H1 (cell line): Measurements from ENCODE around the gene GRK3. TPM values are rescaled to one million over a fixed set of nuclear protein-coding genes. Genes with fewer than 3 reads are reported as not detected.

ENCODE experiments used
- CTCF ChIA-PET: fragments of 300-600 bp; sonication (Branson Sonifier 250); formaldehyde crosslinking; loops from one replicate; lab custom pipeline; 2021; ENCODE audit not compliant: partially characterized antibody; lab: Charles Lee
- POLR2A ChIA-PET: fragments of 300-600 bp; sonication (Branson Sonifier 250); formaldehyde crosslinking; loops from one replicate; lab custom pipeline; 2021; ENCODE audit warnings: inconsistent platforms; ENCODE audit not compliant: partially characterized antibody; lab: Charles Lee
- DNase-seq, 2 experiments: peaks; one replicate each; pipeline versions ENCODE4 v3.0.0 to v3.0.0-alpha.2; 2010 to 2022; ENCODE audit warnings: low spot score in 2 of 2, low read depth in 1 of 2, mixed read lengths in 1 of 2
- FAIRE-seq: peaks from 2 replicates; lab custom pipeline; 2011; peaks lifted over from hg19 to GRCh38; lab: Jason Lieb, UNC
- H2AFZ ChIP-seq: 2 replicates; pipeline ENCODE4 v1.8.1; 2012; ENCODE audit warnings: low read length, inconsistent platforms
- H2AK5ac ChIP-seq: 2 replicates; pipeline ENCODE4 v1.6.1; 2013; ENCODE audit warnings: low read depth, low read length
- H2BK120ac ChIP-seq: replicated peaks from 2 replicates; pipeline ENCODE3; 2013; ENCODE audit warnings: low read depth, low read length, inconsistent platforms
- H2BK12ac ChIP-seq: 2 replicates; pipeline ENCODE4 v1.6.1; 2013; ENCODE audit warnings: low read depth, low read length
- H2BK15ac ChIP-seq: 2 replicates; pipeline ENCODE4 v1.6.1; 2013; ENCODE audit warnings: low read length
- H2BK20ac ChIP-seq: 2 replicates; pipeline ENCODE4 v1.6.1; 2013; ENCODE audit warnings: low read length
- H2BK5ac ChIP-seq: 2 replicates; pipeline ENCODE4 v1.6.1; 2013; ENCODE audit warnings: low read depth, low read length
- H3K14ac ChIP-seq: 2 replicates; pipeline ENCODE4 v1.6.1; 2013; ENCODE audit warnings: inconsistent platforms; ENCODE audit not compliant: insufficient read length
- H3K18ac ChIP-seq: 2 replicates; pipeline ENCODE4 v1.6.1; 2013; ENCODE audit warnings: low read length; ENCODE audit errors: extremely low read depth
- H3K23ac ChIP-seq: 2 replicates; pipeline ENCODE4 v1.6.1; 2013; ENCODE audit warnings: inconsistent platforms; ENCODE audit not compliant: insufficient read length
- H3K23me2 ChIP-seq: 2 replicates; pipeline ENCODE4 v1.6.1; 2013; ENCODE audit warnings: low read depth, low read length
- H3K27ac ChIP-seq: 2 replicates; pipeline ENCODE4 v1.6.1; 2011; ENCODE audit warnings: low read depth, low read length, inconsistent platforms
- H3K27me3 ChIP-seq, 4 experiments: replicated peaks in 1 of 4; 1 replicate in 1 of 4; 2 replicates in 3 of 4; pipeline versions ENCODE4 v1.6.1 to v1.8.1; 2011 to 2013; ENCODE audit warnings: low read length in 3 of 4, mild to moderate bottlenecking in 3 of 4, inconsistent platforms in 2 of 4, mixed read lengths in 2 of 4, moderate library complexity in 1 of 4; ENCODE audit not compliant: control insufficient read depth in 3 of 4, insufficient read depth in 3 of 4; ENCODE audit errors: extremely low read depth in 1 of 4
- H3K36me3 ChIP-seq, 4 experiments: 2 replicates each; pipeline versions ENCODE4 v1.6.1 to v1.8.1; 2011 to 2013; ENCODE audit warnings: mild to moderate bottlenecking in 4 of 4, low read length in 3 of 4, moderate library complexity in 2 of 4, control low read depth in 1 of 4, inconsistent platforms in 1 of 4; ENCODE audit not compliant: insufficient read depth in 4 of 4, control insufficient read depth in 2 of 4
- H3K4ac ChIP-seq: replicated peaks from 2 replicates; pipeline ENCODE3; 2013; ENCODE audit warnings: low read length, low read depth, mixed read lengths, inconsistent platforms; ENCODE audit not compliant: insufficient read length
- H3K4me1 ChIP-seq, 4 experiments: replicated peaks in 1 of 4; 1 replicate in 1 of 4; 2 replicates in 3 of 4; pipeline versions ENCODE4 v1.6.1 to v1.8.1; 2011 to 2013; ENCODE audit warnings: low read length in 3 of 4, inconsistent platforms in 2 of 4, mixed read lengths in 1 of 4; ENCODE audit not compliant: insufficient read depth in 4 of 4, control insufficient read depth in 3 of 4
- H3K4me2 ChIP-seq, 2 experiments: 2 replicates each; pipeline versions ENCODE4 v1.6.1 to v1.8.1; 2011 to 2013; ENCODE audit warnings: low read depth in 2 of 2, low read length in 2 of 2, control low read depth in 1 of 2, inconsistent platforms in 1 of 2, mild to moderate bottlenecking in 1 of 2; ENCODE audit not compliant: insufficient read depth in 1 of 2
- H3K4me3 ChIP-seq, 4 experiments: fragments of 200-600, 300-600 bp in 1 of 4; sonication (generic), shearing (Covaris generic), sonication (Bioruptor Twin) in 1 of 4; 2 replicates each; pipeline versions ENCODE4 v1.5.1 to v1.8.1; 2011 to 2016; ENCODE audit warnings: low read length in 4 of 4, low read depth in 3 of 4, control low read depth in 2 of 4, inconsistent platforms in 2 of 4, mild to moderate bottlenecking in 2 of 4, mixed read lengths in 1 of 4, moderate library complexity in 1 of 4; ENCODE audit not compliant: insufficient read depth in 2 of 4; ENCODE audit errors: extremely low read depth in 1 of 4
- H3K56ac ChIP-seq: replicated peaks from 2 replicates; pipeline ENCODE3; 2013; ENCODE audit warnings: low read depth, mild to moderate bottlenecking, mixed read lengths, low read length, inconsistent platforms; ENCODE audit not compliant: insufficient read length
- H3K79me1 ChIP-seq: 2 replicates; pipeline ENCODE4 v1.6.1; 2013; ENCODE audit warnings: low read depth, low read length, control low read depth
- H3K79me2 ChIP-seq, 2 experiments: 2 replicates each; pipeline versions ENCODE4 v1.6.1 to v1.8.1; 2012 to 2013; ENCODE audit warnings: low read length in 2 of 2, mild to moderate bottlenecking in 2 of 2, inconsistent platforms in 1 of 2; ENCODE audit not compliant: insufficient read depth in 2 of 2, control insufficient read depth in 1 of 2
- H3K9ac ChIP-seq, 4 experiments: replicated peaks in 1 of 4; 1 replicate in 1 of 4; 2 replicates in 3 of 4; pipeline versions ENCODE4 v1.6.1 to v1.8.1; 2011 to 2013; ENCODE audit warnings: low read depth in 3 of 4, low read length in 3 of 4, control low read depth in 2 of 4, mild to moderate bottlenecking in 2 of 4, moderate library complexity in 2 of 4, inconsistent platforms in 1 of 4; ENCODE audit errors: extremely low read depth in 1 of 4
- H3K9me3 ChIP-seq, 2 experiments: 2 replicates each; pipeline versions ENCODE4 v1.6.1 to v1.8.1; 2012 to 2013; ENCODE audit warnings: mild to moderate bottlenecking in 2 of 2, moderate library complexity in 2 of 2, control low read depth in 1 of 2, inconsistent platforms in 1 of 2, low read depth in 1 of 2, low read length in 1 of 2, mixed read lengths in 1 of 2; ENCODE audit not compliant: insufficient read depth in 2 of 2
- H4K20me1 ChIP-seq, 2 experiments: replicated peaks in 1 of 2; 2 replicates each; pipeline versions ENCODE3 to v1.8.1; 2011 to 2013; ENCODE audit warnings: inconsistent platforms in 2 of 2, low read length in 2 of 2, mild to moderate bottlenecking in 1 of 2; ENCODE audit not compliant: insufficient read depth in 2 of 2, control insufficient read depth in 1 of 2
- H4K5ac ChIP-seq: 2 replicates; pipeline ENCODE4 v1.6.1; 2013; ENCODE audit warnings: low read length, low read depth, mixed read lengths, inconsistent platforms; ENCODE audit not compliant: insufficient read length
- H4K8ac ChIP-seq: 2 replicates; pipeline ENCODE4 v1.8.0; 2013; ENCODE audit warnings: mild to moderate bottlenecking, moderate library complexity, low read length, inconsistent platforms; ENCODE audit not compliant: insufficient read depth; ENCODE audit errors: extremely low read depth
- H4K91ac ChIP-seq: replicated peaks from 2 replicates; pipeline ENCODE3; 2013; ENCODE audit warnings: low read length, mixed read lengths, inconsistent platforms; ENCODE audit not compliant: insufficient read length
- ASH2L ChIP-seq: fragments of 200-600, 300-600 bp; sonication (generic); IDR thresholded peaks from one replicate; pipeline ENCODE4 v1.7.1; 2017; ENCODE audit warnings: low read length
- BACH1 ChIP-seq: IDR thresholded peaks from 2 replicates; pipeline ENCODE4 v1.6.1; 2012; ENCODE audit warnings: low read length, improper control_type of control experiment
- BCL11A ChIP-seq, 2 experiments: IDR thresholded peaks; one replicate each; pipeline ENCODE4 v1.6.1; 2011; ENCODE audit warnings: low read depth in 2 of 2, low read length in 2 of 2, mild to moderate bottlenecking in 2 of 2
- CBX5 ChIP-seq: fragments of 300-800, 300-1000 bp; sonication (generic); IDR thresholded peaks from 2 replicates; pipeline ENCODE4 v1.7.1; 2016; ENCODE audit warnings: antibody characterized with exemption, low read length, low read depth
- CHD2 ChIP-seq: IDR thresholded peaks from 2 replicates; pipeline ENCODE4 v1.6.1; 2012; ENCODE audit warnings: low read length, improper control_type of control experiment
- CREB1 ChIP-seq: IDR thresholded peaks from 2 replicates; pipeline ENCODE4 v1.6.1; 2012; ENCODE audit warnings: inconsistent platforms
- CTBP2 ChIP-seq: IDR thresholded peaks from 2 replicates; pipeline ENCODE4 v1.7.0; 2011; ENCODE audit warnings: borderline replicate concordance, mild to moderate bottlenecking, moderate library complexity, mixed read lengths, low read length; ENCODE audit not compliant: insufficient read depth, insufficient read length
- EP300 ChIP-seq, 2 experiments: IDR thresholded peaks; 1 replicate in 1 of 2; 2 replicates in 1 of 2; pipeline ENCODE4 v1.6.1; 2011 to 2012; ENCODE audit warnings: low read depth in 2 of 2, low read length in 2 of 2, mild to moderate bottlenecking in 2 of 2, borderline replicate concordance in 1 of 2, inconsistent platforms in 1 of 2, moderate library complexity in 1 of 2
- KDM1A ChIP-seq: fragments of 200-600, 300-600 bp; sonication (generic); IDR thresholded peaks from 2 replicates; pipeline ENCODE4 v1.7.1; 2016; ENCODE audit warnings: mild to moderate bottlenecking, low read length, borderline replicate concordance
- POLR2AphosphoS5 ChIP-seq: IDR thresholded peaks from 2 replicates; pipeline ENCODE4 v1.6.1; 2011; ENCODE audit warnings: low read depth, low read length
- RAD21 ChIP-seq, 2 experiments: IDR thresholded peaks in 1 of 2; conservative IDR thresholded peaks in 1 of 2; 2 replicates each; pipeline ENCODE4 v1.6.1; 2011; ENCODE audit warnings: low read depth in 2 of 2, low read length in 2 of 2, improper control_type of control experiment in 1 of 2, inconsistent platforms in 1 of 2, mild to moderate bottlenecking in 1 of 2, moderate library complexity in 1 of 2
- TAF7 ChIP-seq: optimal IDR thresholded peaks from 2 replicates; pipeline ENCODE3; 2011; ENCODE audit warnings: low read depth, mild to moderate bottlenecking, inconsistent platforms, low read length, moderate library complexity, borderline replicate concordance
- WGBS, 2 experiments: shearing (Covaris generic) in 1 of 2; methylation state at CpG; one replicate each; pipeline versions ENCODE4 v1.1.6 to v1.1.7; 2013 to 2015; ENCODE audit warnings: low lambda C conversion rate in 2 of 2, mixed read lengths in 2 of 2, inconsistent platforms in 1 of 2, low coverage in 1 of 2, missing lambda C conversion rate in 1 of 2; ENCODE audit not compliant: insufficient replicate concordance in 2 of 2, insufficient coverage in 1 of 2, insufficient read length in 1 of 2; ENCODE audit errors: extremely low coverage in 1 of 2, missing lambda C conversion rate in 1 of 2; 5-methylcytosine and 5-hydroxymethylcytosine counted together
- polyA plus RNA-seq, 7 experiments: library from polyadenylated mRNA; depleted of rRNA in 3 of 7; stranded (reverse) in 5 of 7; unstranded in 2 of 7; fragments of >200 nt in 5 of 7; fragments of 200-250 nt in 2 of 7; gene quantifications; 1 replicate in 5 of 7; 2 replicates in 1 of 7; 4 replicates in 1 of 7; pipeline versions ENCODE4 v1.2.1 to v1.2.3, GENCODE V29; 2011 to 2013; ENCODE audit warnings: missing spikeins in 2 of 7, mixed read lengths in 2 of 7
- total RNA-seq: library from RNA; stranded (reverse); fragmentation: NEBNext Ultra II Directional; extraction: Animal tissue kit (Norgen Biotek cat#: 25700); gene quantifications from 2 replicates; pipeline ENCODE4 v1.2.1, GENCODE V29; 2021

Gene GRK3
- total and polyA plus RNA-seq, 2 of the 8 experiments (the other 6 are each of a cell fraction or from before 2014, with no cell fraction given), result 7.5 to 35.3 TPM

DNA sequence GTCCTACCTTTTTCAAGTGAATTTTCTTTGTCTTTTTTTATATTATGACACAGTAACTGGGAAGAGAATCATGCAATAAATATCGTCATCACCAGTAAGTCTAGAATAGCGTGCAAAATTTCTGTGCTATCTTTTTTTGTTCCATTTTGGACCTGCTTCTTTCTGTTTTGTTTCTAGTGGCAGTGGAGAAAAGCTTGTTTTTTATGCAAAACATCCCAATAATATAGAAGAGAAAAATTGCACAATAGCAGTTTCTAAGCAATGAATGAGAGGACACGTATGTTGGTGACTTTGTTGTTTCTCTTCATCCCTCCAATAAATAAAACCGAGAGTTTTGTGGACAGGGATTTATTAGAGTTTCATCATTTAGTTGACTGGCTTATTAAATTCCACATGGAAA lies 10.3 kb downstream of the GRK3 start:
- Histone ChIP-seq H4K8ac (no peak overlapping the region), H2BK15ac (no peak overlapping the region), H3K4ac (no peak overlapping the region), H4K5ac (no peak overlapping the region), H4K91ac (no peak overlapping the region), H2BK12ac (no peak overlapping the region), H3K36me3 (0 out of 8 replicates have a peak, but pooled peaks cover 0 to 2% (median 0%) of the 10 kb centered on the region in 4 experiments), H3K56ac (no peak overlapping the region), H3K9me3 (peaks cover 0 to 6% of the 10 kb centered on the region in 2 experiments; a peak in 1 of 4 replicates), H3K4me2 (no peak overlapping the region), H4K20me1 (peaks cover 2 to 4% of the 10 kb centered on the region in 2 experiments), H2BK20ac (no peak overlapping the region)
- FAIRE-seq (no peak), DNase-seq (no peak)
- 92% methylated on average over 4 of the region's 4 CpGs; no CpG with 5 or more reads in 1 of the 2 experiments for WGBS, 2 experiments
- POLR2A ChIA-PET, result no interaction called here
- no peak for TF ChIP-seq TAF7
- TF ChIP-seq EP300 (IDR thresholded peaks at IDR 0.05; ENCODE audit: borderline replicate concordance in 1 of 2, low read depth in 2 of 2, low read length in 2 of 2), result no peak
- TF ChIP-seq POLR2AphosphoS5, result no peak
- no peak for TF ChIP-seq ASH2L
- TF ChIP-seq CHD2, result no peak
- TF ChIP-seq CTBP2, result no peak
- no peak for TF ChIP-seq KDM1A
- no peak for TF ChIP-seq CREB1
- no peak for TF ChIP-seq BCL11A (IDR thresholded peaks at IDR 0.05; ENCODE audit: low read depth in 2 of 2, low read length in 2 of 2)
- no peak for TF ChIP-seq CBX5
- no peak for TF ChIP-seq BACH1
- TF ChIP-seq RAD21 (IDR thresholded peaks at IDR 0.05 in 1 of 2, conservative IDR thresholded peaks at IDR 0.05 in 1 of 2; ENCODE audit: low read depth in 2 of 2, low read length in 2 of 2), result no peak
- TF ChIP-seq, all 59 proteins: peak for 0
- Histone ChIP-seq H3K79me1 (peaks cover 8% of the 10 kb centered on the region), H3K14ac (no peak overlapping the region), H3K79me2 (peaks cover 2 to 87% of the 10 kb centered on the region in 2 experiments), H3K27ac (no peak overlapping the region), H3K23me2 (no peaks in the 10 kb centered on the region), H3K9ac (no peak overlapping the region), H3K4me3 (no peak overlapping the region), H2AK5ac (no peak overlapping the region), H3K18ac (no peak overlapping the region), H3K27me3 (no peaks in the 10 kb centered on the region), H2BK120ac (no peak overlapping the region), H3K4me1 (peaks cover 0 to 3% (median 1%) of the 10 kb centered on the region in 4 experiments; a peak in 4 of 7 replicates), H3K23ac (no peak overlapping the region), H2AFZ (no peak overlapping the region), H2BK5ac (no peak overlapping the region)
- CTCF ChIA-PET, result interaction anchor here (0.6 to 1.4 kb wide), 3 partner anchors 31 to 141 kb away, joined by 3 to 4 read pairs (median 3); no protein-coding TSS in a partner anchor
